ENCODE data around the gene GOLGA6C.
"Not testable (repeated sequence)": the region's sequence is repeated elsewhere in the genome, so short reads cannot be mapped to it uniquely, and the experiment has no call there.

GRCh38 chr15:75302753-75303152 lies 44.6 kb downstream of the GOLGA6C start:
- not testable (repeated sequence) for TF ChIP-seq POLR2AphosphoS5 (IDR thresholded peaks at IDR 0.05; ENCODE audit: borderline replicate concordance, low read depth, low read length); FOXP2 (optimal IDR thresholded peaks at IDR 0.05; ENCODE audit: control extremely low read depth, extremely low read length, insufficient read depth)
